Pancreas (tissue), 10 donors: Measurements from ENCODE around the gene TAF1C. TPM values are rescaled to one million over a fixed set of nuclear protein-coding genes. Genes with fewer than 3 reads are reported as not detected.
A peak's percentile ranks its signal among the peaks of the same experiment; 100 is the strongest.
"Not testable (repeated sequence)": the region's sequence is repeated elsewhere in the genome, so short reads cannot be mapped to it uniquely, and the experiment has no call there.

Experiments used
- ATAC-seq, 4 donors: fragments of 200-7000 bp; cut with Tn5 transposase; one replicate each; pipeline versions ENCODE4 v1.8.0 to v1.9.1; 2020; ENCODE audit warnings: mild to moderate bottlenecking in 4 of 4, moderate library complexity in 4 of 4
- DNase-seq, 6 donors: peaks; one replicate each; pipeline ENCODE4 v3.0.0-alpha.2; 2020
- FAIRE-seq: peaks from 2 replicates; lab custom pipeline; 2012; peaks lifted over from hg19 to GRCh38; lab: Jason Lieb, UNC
- H3K27ac ChIP-seq, 4 donors: fragments of 200-600 bp; sonication (generic); 1 replicate in 3 of 4; 2 replicates in 1 of 4; pipeline versions ENCODE4 v1.5.0 to v1.8.0; 2020
- H3K27me3 ChIP-seq, 4 donors: fragments of 200-600 bp; one replicate each; pipeline ENCODE4 v1.8.0; 2021
- H3K36me3 ChIP-seq, 3 donors: fragments of 200-600 bp; sonication (generic) in 1 of 3; one replicate each; pipeline versions ENCODE4 v1.5.0 to v1.8.0; 2020 to 2021
- H3K4me1 ChIP-seq, 3 donors: fragments of 200-600 bp; one replicate each; pipeline ENCODE4 v1.8.0; 2021
- H3K4me3 ChIP-seq, 4 donors: fragments of 200-600 bp; sonication (generic) in 2 of 4; one replicate each; pipeline versions ENCODE4 v1.5.0 to v1.8.0; 2020 to 2021
- H3K9me3 ChIP-seq, 4 donors: fragments of 200-600 bp; one replicate each; pipeline ENCODE4 v1.8.0; 2021
- CTCF ChIP-seq, 4 donors: fragments of 200-600 bp; sonication (generic) in 3 of 4; IDR thresholded peaks; one replicate each; pipeline versions ENCODE4 v1.5.0 to v1.8.0; 2021; ENCODE audit warnings: antibody characterized with exemption in 4 of 4
- WGBS, 2 donors: extraction: QIAGEN DNeasy Blood & Tissue Kit; methylation state at CpG; one replicate each; pipeline ENCODE4 v1.1.7; 2013; 5-methylcytosine and 5-hydroxymethylcytosine counted together
- intact Hi-C, 3 donors: fragments of 100-400 bp; cut with DNase I; formaldehyde crosslinking; loops; one replicate each; pipeline versions ENCODE4 v1.11.1 to v1.14.2; 2022
- polyA plus RNA-seq, 2 donors: library from polyadenylated mRNA; stranded (reverse); fragments of 200-250 nt; gene quantifications; one replicate each; pipeline ENCODE4 v1.2.3, GENCODE V29; 2013
- total RNA-seq, 6 donors: library from RNA; stranded (reverse); fragmentation: NEBNext Ultra II Directional in 4 of 6; extraction: Animal tissue kit (Norgen Biotek cat#: 25700) in 4 of 6; gene quantifications; one replicate each; pipeline versions ENCODE4 v1.2.1 to v1.2.4, GENCODE V29; 2021 to 2023
- donor health status: healthy with polysubstance abuse.
- donor health status: DM: no; HTN: no; CAD: no; lungs with moderate emphysema.
- donor health status: DM: no; HTN: no; CAD: no.
- donor health status: control.
- donor health status: control.
- donor health status: Bipolar disorder and iron deficiency.
- donor health status: DM: yes; HTN: yes; CAD: no.
- donor health status: DM: no; HTN: no; CAD: no.
- donor health status: DM: no; HTN: no; CAD: no.
- donor health status: DM: yes; HTN: yes; CAD: no.

The TAF1C gene
- total and polyA plus RNA-seq, 8 donors, result 14.9 to 130 (median 23.1) TPM

GRCh38 chr16:84205976-84206691, 19.3 kb upstream of the TAF1C start:
- no peaks in the 10 kb centered on the region for H3K27me3 ChIP-seq
- FAIRE-seq, result no peak
- TF ChIP-seq CTCF (IDR thresholded peaks at IDR 0.05), result no peak
- DNase-seq, result no peak
- ATAC-seq, result no peak
- H3K4me1 ChIP-seq, result no peaks in the 10 kb centered on the region
- 71 to 79% methylated on average over 18 of the region's 18 CpGs for WGBS, 2 donors
- H3K27ac ChIP-seq, result no peak overlapping the region
- no peaks in the 10 kb centered on the region for H3K36me3 ChIP-seq
- H3K4me3 ChIP-seq, result no peak overlapping the region
- intact Hi-C loops, result no loop called here
- no peaks in the 10 kb centered on the region for H3K9me3 ChIP-seq

DNA sequence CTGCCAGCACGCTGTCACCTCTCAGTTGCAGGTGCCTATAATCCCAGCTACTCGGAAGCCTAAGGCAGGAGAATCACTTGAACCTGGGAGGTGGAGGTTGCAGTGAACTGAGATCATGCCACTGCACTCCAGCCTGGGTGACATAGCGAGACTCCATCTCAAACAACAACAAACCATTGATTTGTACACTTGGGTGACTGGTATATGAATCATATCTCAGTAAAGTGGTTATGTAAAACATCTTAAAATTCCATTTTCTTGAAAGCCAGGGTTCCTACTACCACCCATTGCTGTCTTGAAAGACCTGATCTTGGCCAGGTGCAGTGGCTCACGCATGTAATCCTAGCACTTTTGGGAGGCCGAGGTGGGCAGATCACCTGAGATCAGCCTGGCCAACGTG, 18.3 kb upstream of the TAF1C start:
- H3K9me3 ChIP-seq, ATAC-seq, intact Hi-C loops, H3K27me3 ChIP-seq, H3K27ac ChIP-seq, H3K4me3 ChIP-seq, FAIRE-seq, H3K4me1 ChIP-seq, H3K36me3 ChIP-seq, DNase-seq: not testable (repeated sequence)
- WGBS, 2 donors, result 62 to 68% methylated on average over 6 of the region's 6 CpGs

DNA sequence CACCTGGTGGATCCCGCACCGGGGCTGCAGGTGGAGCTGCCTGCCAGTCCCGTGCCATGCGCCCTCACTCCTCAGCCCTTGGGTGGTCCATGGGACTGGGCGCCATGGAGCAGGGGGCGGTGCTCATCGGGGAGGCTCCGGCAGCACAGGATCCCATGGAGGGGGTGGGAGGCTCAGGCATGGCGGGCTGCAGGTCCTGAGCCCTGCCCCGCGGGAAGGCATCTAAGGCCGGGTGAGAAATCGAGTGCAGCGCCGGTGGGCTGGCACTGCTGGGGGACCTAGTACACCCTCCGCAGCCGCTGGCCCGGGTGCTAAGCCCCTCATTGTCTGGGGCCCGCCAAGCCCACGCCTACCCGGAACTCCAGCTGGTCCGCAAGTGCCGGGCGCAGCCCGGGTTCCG, 17.7 kb upstream of the TAF1C start:
- FAIRE-seq, H3K9me3 ChIP-seq, H3K27ac ChIP-seq, DNase-seq, intact Hi-C loops, H3K4me3 ChIP-seq, ATAC-seq, H3K36me3 ChIP-seq, H3K27me3 ChIP-seq, H3K4me1 ChIP-seq: not testable (repeated sequence)
- whole genome bisulfite sequencing, 2 donors, result 92 to 96% methylated on average over 26 of the region's 26 CpGs

GRCh38 chr16:84199861-84200260, 13.0 kb upstream of the TAF1C start:
- Histone ChIP-seq H3K36me3 (no peaks in the 10 kb centered on the region), H3K9me3 (no peaks in the 10 kb centered on the region), H3K4me3 (no peak overlapping the region), H3K4me1 (no peaks in the 10 kb centered on the region), H3K27me3 (no peaks in the 10 kb centered on the region), H3K27ac (no peak overlapping the region)
- DNase-seq (no peak), FAIRE-seq (no peak), ATAC-seq (peak in 2 of 4 donors; percentile 58 to 70)
- no peak for TF ChIP-seq CTCF (IDR thresholded peaks at IDR 0.05)
- intact Hi-C loops, result no loop called here
- 64 to 69% methylated on average over 10 of the region's 10 CpGs for WGBS, 2 donors

- H3K36me3 ChIP-seq, result no peaks in the 10 kb centered on the region
- no peaks in the 10 kb centered on the region for H3K4me1 ChIP-seq
- no peak for TF ChIP-seq CTCF (IDR thresholded peaks at IDR 0.05)
- no peaks in the 10 kb centered on the region for H3K9me3 ChIP-seq
- intact Hi-C loops, result no loop called here
- H3K4me3 ChIP-seq, result no peak overlapping the region
- no peak overlapping the region for H3K27ac ChIP-seq
- ATAC-seq, result no peak
- FAIRE-seq, result no peak
- 44 to 45% methylated on average over 13 of the region's 13 CpGs for WGBS, 2 donors
- no peaks in the 10 kb centered on the region for H3K27me3 ChIP-seq
- DNase-seq, result no peak
Observed at GRCh38 chr16:84199097-84199496, 12.2 kb upstream of the TAF1C start.

DNA sequence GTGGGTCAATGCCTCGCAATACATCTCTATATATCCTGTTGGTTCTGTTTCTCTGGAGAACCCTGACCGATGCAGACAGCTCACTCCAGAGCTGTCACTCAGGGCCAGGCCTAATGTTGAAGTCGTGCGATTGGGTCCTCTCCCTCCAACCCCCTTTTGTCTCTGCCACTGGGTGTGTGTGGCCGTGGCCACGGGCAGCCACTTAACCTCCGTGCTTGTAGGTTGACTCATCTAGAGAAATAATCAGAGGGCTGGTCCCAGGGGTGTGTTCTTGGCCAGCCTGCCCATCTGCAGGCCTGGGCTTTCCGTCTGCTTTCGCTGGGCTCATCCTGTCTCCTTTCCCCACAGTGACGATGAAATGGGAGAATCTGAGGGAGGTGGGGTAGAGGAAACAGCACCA, 11.5 kb upstream of the TAF1C start:
- Histone ChIP-seq H3K4me1 (no peaks in the 10 kb centered on the region), H3K27me3 (no peaks in the 10 kb centered on the region), H3K9me3 (no peaks in the 10 kb centered on the region), H3K4me3 (no peak overlapping the region), H3K27ac (no peak overlapping the region), H3K36me3 (no peaks in the 10 kb centered on the region)
- ATAC-seq, result peak in 1 of 4 donors; percentile 20
- WGBS, 2 donors, result 70 to 85% methylated on average over 10 of the region's 10 CpGs
- no peak for FAIRE-seq
- no peak for DNase-seq
- TF ChIP-seq CTCF (IDR thresholded peaks at IDR 0.05), result no peak
- intact Hi-C loops, result no loop called here
